K562 (cell line): ENCODE results near the gene CD4. TPM values are rescaled to one million over a fixed set of nuclear protein-coding genes. Genes with fewer than 3 reads are reported as not detected.

Experiments used
- E2F8 ChIP-seq: fragments of 450-650 bp; IDR thresholded peaks from 2 replicates; pipeline ENCODE4 v1.7.1; 2018; ENCODE audit warnings: mild to moderate bottlenecking, low read depth; ENCODE audit not compliant: partially characterized antibody
- ESRRA ChIP-seq: fragments of 450-650 bp; IDR thresholded peaks from 2 replicates; pipeline ENCODE4 v1.6.1; 2014; ENCODE audit warnings: low read depth, mild to moderate bottlenecking, moderate library complexity, borderline replicate concordance
- JUND ChIP-seq, 2 experiments: IDR thresholded peaks; 2 replicates in 1 of 2; 3 replicates in 1 of 2; pipeline ENCODE4 v1.6.1; 2011; ENCODE audit warnings: borderline replicate concordance in 2 of 2, low read depth in 2 of 2, low read length in 2 of 2, improper control_type of control experiment in 1 of 2, missing biosample characterization in 1 of 2, missing genetic modification characterization in 1 of 2, missing genetic modification reagents in 1 of 2
- MECOM ChIP-seq: fragments of 250-450 bp; sonication (Bioruptor Pico); IDR thresholded peaks from 2 replicates; pipeline ENCODE4 v1.8.0; 2022; ENCODE audit warnings: inconsistent platforms
- PCBP2 ChIP-seq: fragments of 200-400 bp; formaldehyde crosslinking; IDR thresholded peaks from 2 replicates; pipeline ENCODE4 v1.6.1; 2018; ENCODE audit warnings: low read length, low read depth, mild to moderate bottlenecking, moderate library complexity; ENCODE audit not compliant: poor library complexity, severe bottlenecking
- POLR2A ChIP-seq: fragments of 450-650 bp; conservative IDR thresholded peaks from 2 replicates; pipeline ENCODE4 v1.6.1; 2016
- POLR2AphosphoS5 ChIP-seq: IDR thresholded peaks from 2 replicates; pipeline ENCODE4 v1.6.1; 2011; ENCODE audit warnings: mild to moderate bottlenecking, low read depth, low read length, moderate library complexity; ENCODE audit not compliant: control insufficient read depth, insufficient read depth
- RBM39 ChIP-seq: fragments of 200-400 bp; formaldehyde crosslinking; optimal IDR thresholded peaks from 2 replicates; pipeline ENCODE3; 2018; ENCODE audit warnings: low read depth, low read length
- REST ChIP-seq, 2 experiments: fragments of 450-650 bp; formaldehyde crosslinking in 1 of 2; IDR thresholded peaks; 2 replicates each; pipeline versions ENCODE4 v1.4.0 to v1.6.1; 2014 to 2020; ENCODE audit warnings: mild to moderate bottlenecking in 2 of 2, borderline replicate concordance in 1 of 2, low read depth in 1 of 2
- SMC3 ChIP-seq: conservative IDR thresholded peaks from 2 replicates; pipeline ENCODE4 v1.6.1; 2011; ENCODE audit warnings: low read depth, low read length, improper control_type of control experiment; ENCODE audit not compliant: insufficient read depth
- XRCC5 ChIP-seq: fragments of 200-400 bp; formaldehyde crosslinking; IDR thresholded peaks from 2 replicates; pipeline ENCODE4 v1.6.1; 2017; ENCODE audit warnings: low read depth, mild to moderate bottlenecking, low read length
- ZFX ChIP-seq: sonication (generic); formaldehyde crosslinking; IDR thresholded peaks from 2 replicates; pipeline ENCODE4 v1.8.0; 2022; ENCODE audit warnings: mild to moderate bottlenecking, missing genetic modification reagents, moderate library complexity
- polyA plus RNA-seq, 8 experiments: library from polyadenylated mRNA; depleted of rRNA in 4 of 8; stranded (reverse) in 5 of 8; unstranded in 3 of 8; fragments of >200 nt; fragmentation: Nextera tagmentation in 2 of 8; fragmentation: Illumina TruSeq in 1 of 8; extraction: Ambion mirVana in 2 of 8; extraction: Trizol in 1 of 8; gene quantifications; 2 replicates each; pipeline versions ENCODE4 v1.2.1 to v1.2.3, GENCODE V29; 2011 to 2014; ENCODE audit warnings: inconsistent platforms in 1 of 8, missing spikeins in 1 of 8
- total RNA-seq, 7 experiments: library from RNA; depleted of rRNA in 6 of 7; stranded (reverse); fragments of >200 nt in 6 of 7; fragmentation: Illumina TruSeq in 2 of 7; extraction: Trizol in 2 of 7; gene quantifications; 2 replicates each; pipeline versions ENCODE4 v1.2.1 to v1.2.3, GENCODE V29; 2011 to 2021; ENCODE audit warnings: low replicate concordance in 1 of 7

The CD4 gene
- total and polyA plus RNA-seq, 9 of the 15 experiments (the other 6 are each of a cell fraction or from before 2014, with no cell fraction given): 0.06 to 0.27 (median 0.09) TPM; not detected in 5

GRCh38 chr12:6869049-6870021 lies 80.0 kb downstream of the CD4 start (continued):
- TF ChIP-seq REST (IDR thresholded peaks at IDR 0.05; ENCODE audit: borderline replicate concordance) (peak; percentile 38; the same call in 1 of the 2 replicates), REST (CRISPR knock-in tag; IDR thresholded peaks at IDR 0.05; ENCODE audit: low read depth) (no peak), XRCC5 (0 out of 2 replicates have a peak, but pooled peaks have one; percentile 32), ESRRA (peak; percentile 88), POLR2AphosphoS5 (0 out of 2 replicates have a peak, but pooled peaks have one; percentile 31), MECOM (CRISPR knock-in tag) (no peak), RBM39 (no peak), POLR2A (peak; percentile 17; the same call in 1 of the 2 replicates), SMC3 (0 out of 2 replicates have a peak, but pooled peaks have one; percentile 7), ZFX (no peak), E2F8 (no peak), JUND (IDR thresholded peaks at IDR 0.05; ENCODE audit: borderline replicate concordance, low read depth, low read length) (0 out of 2 replicates have a peak, but pooled peaks have one; percentile 12), JUND (tag; IDR thresholded peaks at IDR 0.05; ENCODE audit: borderline replicate concordance, low read depth, low read length) (no peak), PCBP2 (no peak)
